Ovary (tissue), 9 donors: ENCODE results near the gene TMPRSS3. TPM values are rescaled to one million over a fixed set of nuclear protein-coding genes. Genes with fewer than 3 reads are reported as not detected.
A peak's percentile ranks its signal among the peaks of the same experiment; 100 is the strongest.

Experiments used
- DNase-seq, 5 donors: peaks; one replicate each; pipeline ENCODE4 v3.0.0-alpha.2; 2019 to 2020
- H3K27ac ChIP-seq, 2 donors: fragments of 200-600 bp; one replicate each; pipeline versions ENCODE4 v1.5.1 to v1.8.0; 2019 to 2022
- H3K27me3 ChIP-seq: fragments of 200-600 bp; one replicate; pipeline ENCODE4 v1.8.0; 2022
- H3K36me3 ChIP-seq: fragments of 200-600 bp; sonication (generic); one replicate; pipeline ENCODE4 v1.5.1; 2019
- H3K4me1 ChIP-seq: one replicate; pipeline ENCODE4 v1.8.1; 2013; ENCODE audit warnings: mild to moderate bottlenecking, moderate library complexity; ENCODE audit not compliant: insufficient read depth
- H3K4me3 ChIP-seq: fragments of 200-600 bp; sonication (generic); one replicate; pipeline ENCODE4 v1.5.1; 2017
- H3K9me3 ChIP-seq, 2 donors: fragments of 200-600 bp in 1 of 2; sonication (generic) in 1 of 2; one replicate each; pipeline versions ENCODE4 v1.5.1 to v1.8.1; 2013 to 2019; ENCODE audit warnings: mild to moderate bottlenecking in 1 of 2, moderate library complexity in 1 of 2
- CTCF ChIP-seq, 3 donors: fragments of 450-650 bp in 2 of 3; fragments of 200-600 bp in 1 of 3; IDR thresholded peaks; one replicate each; pipeline versions ENCODE4 v1.5.1 to v1.8.0; 2016 to 2022; ENCODE audit warnings: antibody characterized with exemption in 3 of 3, mild to moderate bottlenecking in 1 of 3
- EP300 ChIP-seq: sonication (generic); formaldehyde crosslinking; IDR thresholded peaks from one replicate; pipeline ENCODE4 v1.6.1; 2017; ENCODE audit warnings: antibody characterized with exemption
- POLR2A ChIP-seq: fragments of 450-650 bp; IDR thresholded peaks from one replicate; pipeline ENCODE4 v1.6.1; 2017; ENCODE audit warnings: antibody characterized with exemption, mild to moderate bottlenecking, moderate library complexity
- WGBS, 3 donors: extraction: QIAGEN DNeasy Blood & Tissue Kit in 1 of 3; methylation state at CpG; one replicate each; pipeline versions ENCODE4 v1.1.5 to v1.1.7; 2013 to 2017; 5-methylcytosine and 5-hydroxymethylcytosine counted together
- intact Hi-C, 4 donors: fragments of 100-400 bp; cut with DNase I; formaldehyde crosslinking; loops; one replicate each; pipeline versions ENCODE4 v1.11.0 to v1.15.1; 2022 to 2023
- polyA plus RNA-seq, 2 donors: library from polyadenylated mRNA; stranded (reverse); fragments of 200-250 nt in 1 of 2; fragments of 350-450 nt in 1 of 2; fragmentation: Illumina TruSeq in 1 of 2; extraction: RNeasy Lipid Tissue Mini Kit (QIAGEN cat#74804) in 1 of 2; gene quantifications; one replicate each; pipeline ENCODE4 v1.2.3, GENCODE V29; 2013 to 2014
- total RNA-seq, 7 donors: library from RNA; depleted of rRNA in 2 of 7; stranded (reverse); fragments of >200 nt in 2 of 7; fragmentation: NEBNext Ultra II Directional in 3 of 7; extraction: Animal tissue kit (Norgen Biotek cat#: 25700) in 3 of 7; gene quantifications; one replicate each; pipeline versions ENCODE4 v1.1.0 to v1.2.4, GENCODE V29; 2016 to 2023
- donor health status: DM: no; HTN: no; CAD: no; lungs with moderate emphysema.
- donor health status: DM: no; HTN: no; CAD: no.
- donor health status: Bipolar disorder and iron deficiency.
- donor health status: DM: yes; HTN: yes; CAD: no.
- donor health status: DM: no; HTN: no; CAD: no.
- donor health status: DM: yes; HTN: yes; CAD: no.

Gene TMPRSS3
- total and polyA plus RNA-seq, 9 donors, result 0.07 to 28.6 (median 1.4) TPM; not detected in 2

- Histone ChIP-seq H3K27me3 (no peaks in the 10 kb centered on the region), H3K4me1 (no peaks in the 10 kb centered on the region), H3K27ac (no peak overlapping the region), H3K36me3 (no peaks in the 10 kb centered on the region), H3K4me3 (no peak overlapping the region), H3K9me3 (peaks cover 0 to 5% of the 10 kb centered on the region in 2 donors)
- intact Hi-C loops, result no loop called here
- TF ChIP-seq EP300 (no peak), POLR2A (no peak), CTCF (IDR thresholded peaks at IDR 0.05) (no peak)
- 85 to 93% (median 86%) methylated on average over 2 of the region's 2 CpGs for WGBS, 3 donors
- no peak for DNase-seq
Measured at GRCh38 chr21:42356046-42356445, 39.8 kb downstream of the TMPRSS3 start.

GRCh38 chr21:42353623-42354022 lies 42.2 kb downstream of the TMPRSS3 start:
- Histone ChIP-seq H3K27me3 (no peaks in the 10 kb centered on the region), H3K4me3 (no peak overlapping the region), H3K36me3 (no peaks in the 10 kb centered on the region), H3K27ac (no peak overlapping the region), H3K9me3 (peaks cover 0 to 5% of the 10 kb centered on the region in 2 donors), H3K4me1 (no peaks in the 10 kb centered on the region)
- WGBS, 3 donors, result 86 to 91% (median 88%) methylated on average over 5 of the region's 5 CpGs
- peak in 1 of 5 donors; percentile 3 for DNase-seq
- TF ChIP-seq EP300 (no peak), POLR2A (no peak), CTCF (IDR thresholded peaks at IDR 0.05) (no peak)
- intact Hi-C loops, result no loop called here

- TF ChIP-seq EP300 (no peak), CTCF (IDR thresholded peaks at IDR 0.05) (no peak), POLR2A (no peak)
- intact Hi-C loops, result no loop called here
- peaks cover 0 to 5% of the 10 kb centered on the region in 2 donors for H3K9me3 ChIP-seq
- no peaks in the 10 kb centered on the region for H3K36me3 ChIP-seq
- H3K4me1 ChIP-seq, result no peaks in the 10 kb centered on the region
- DNase-seq, result peak in 1 of 5 donors; percentile 16
- H3K27ac ChIP-seq, result no peak overlapping the region
- WGBS, 3 donors, result 88 to 93% (median 92%) methylated on average over 14 of the region's 14 CpGs
- no peaks in the 10 kb centered on the region for H3K27me3 ChIP-seq
- H3K4me3 ChIP-seq, result no peak overlapping the region
Measured at GRCh38 chr21:42352441-42353095, 43.3 kb downstream of the TMPRSS3 start.

- no peaks in the 10 kb centered on the region for H3K36me3 ChIP-seq
- H3K9me3 ChIP-seq, result peaks cover 0 to 2% of the 10 kb centered on the region in 2 donors
- H3K4me3 ChIP-seq, result no peak overlapping the region
- H3K27ac ChIP-seq, result no peak overlapping the region
- H3K4me1 ChIP-seq, result no peaks in the 10 kb centered on the region
- WGBS, 3 donors, result 84 to 86% (median 86%) methylated on average over 11 of the region's 11 CpGs
- intact Hi-C loops, result no loop called here
- DNase-seq, result peak in 1 of 5 donors; percentile 8
- TF ChIP-seq POLR2A, result no peak
- no peak for TF ChIP-seq EP300
- TF ChIP-seq CTCF (IDR thresholded peaks at IDR 0.05), result no peak
- no peaks in the 10 kb centered on the region for H3K27me3 ChIP-seq
Measured at GRCh38 chr21:42351626-42352440, 44.0 kb downstream of the TMPRSS3 start.
